Measurements from ENCODE around the gene COX7B. TPM values are rescaled to one million over a fixed set of nuclear protein-coding genes. Genes with fewer than 3 reads are reported as not detected.
"Not testable (repeated sequence)": the region's sequence is repeated elsewhere in the genome, so short reads cannot be mapped to it uniquely, and the experiment has no call there.

The COX7B gene
- total RNA-seq, 4 donors from 2014 or later = 215 to 403 (median 330) TPM

DNA sequence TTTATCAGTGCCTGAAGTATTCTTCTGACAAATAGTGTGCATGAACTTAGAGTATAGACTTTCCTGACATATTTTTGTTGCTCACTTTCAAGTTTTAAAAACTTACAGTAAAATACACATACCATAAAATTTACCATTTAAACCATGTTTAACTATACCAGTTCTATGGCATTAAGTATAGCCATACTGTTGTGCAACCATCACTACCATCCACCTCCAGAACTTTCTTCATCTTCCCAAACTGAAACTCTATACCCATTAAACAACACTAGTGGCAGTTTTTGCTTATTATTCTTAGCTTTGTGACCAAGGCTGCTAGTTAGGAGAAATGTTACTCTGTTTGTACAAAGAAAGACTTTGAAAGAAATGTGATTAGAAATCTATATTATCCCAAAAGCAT, 37.0 kb downstream of the COX7B start:
- H3K36me3 ChIP-seq = no peaks in the 10 kb centered on the region
- H3K4me1 ChIP-seq = peaks cover 4% of the 10 kb centered on the region
- no peak overlapping the region for H3K4me3 ChIP-seq
- no peaks in the 10 kb centered on the region for H3K27me3 ChIP-seq
- no peak for TF ChIP-seq EP300 (IDR thresholded peaks at IDR 0.05)
- H3K9me3 ChIP-seq = no peaks in the 10 kb centered on the region
- no peak for DNase-seq (ENCODE audit: low spot score in 2 of 2)
- H3K27ac ChIP-seq = no peak overlapping the region

DNA sequence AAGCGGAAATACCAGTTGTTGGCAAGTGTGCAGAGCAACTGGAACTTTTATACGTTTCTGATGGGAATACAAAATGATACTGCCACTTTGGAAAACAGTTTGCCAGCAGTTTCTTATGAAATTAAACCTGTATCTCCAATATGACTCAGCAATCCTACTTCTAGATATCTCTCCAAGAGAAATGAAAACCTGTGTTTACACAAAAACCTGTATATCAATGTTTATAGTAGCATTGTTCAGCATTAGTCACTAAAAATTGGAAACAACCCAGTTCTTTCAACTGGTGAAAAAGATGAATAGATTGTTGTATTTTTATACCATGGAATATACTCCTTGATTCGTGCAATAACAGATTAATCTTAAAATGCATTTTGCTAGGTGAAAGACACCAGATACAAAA, 38.0 kb downstream of the COX7B start:
- no peak for DNase-seq (ENCODE audit: low spot score in 2 of 2)
- Histone ChIP-seq H3K9me3 (no peaks in the 10 kb centered on the region), H3K27me3 (no peaks in the 10 kb centered on the region), H3K36me3 (no peaks in the 10 kb centered on the region), H3K27ac (no peak overlapping the region), H3K4me3 (no peak overlapping the region), H3K4me1 (peaks cover 4% of the 10 kb centered on the region)
- TF ChIP-seq EP300 (IDR thresholded peaks at IDR 0.05) (no peak), POLR2A (IDR thresholded peaks at IDR 0.05) (no peak), POLR2AphosphoS5 (IDR thresholded peaks at IDR 0.05) (no peak)
- TF ChIP-seq, protein P1, sequence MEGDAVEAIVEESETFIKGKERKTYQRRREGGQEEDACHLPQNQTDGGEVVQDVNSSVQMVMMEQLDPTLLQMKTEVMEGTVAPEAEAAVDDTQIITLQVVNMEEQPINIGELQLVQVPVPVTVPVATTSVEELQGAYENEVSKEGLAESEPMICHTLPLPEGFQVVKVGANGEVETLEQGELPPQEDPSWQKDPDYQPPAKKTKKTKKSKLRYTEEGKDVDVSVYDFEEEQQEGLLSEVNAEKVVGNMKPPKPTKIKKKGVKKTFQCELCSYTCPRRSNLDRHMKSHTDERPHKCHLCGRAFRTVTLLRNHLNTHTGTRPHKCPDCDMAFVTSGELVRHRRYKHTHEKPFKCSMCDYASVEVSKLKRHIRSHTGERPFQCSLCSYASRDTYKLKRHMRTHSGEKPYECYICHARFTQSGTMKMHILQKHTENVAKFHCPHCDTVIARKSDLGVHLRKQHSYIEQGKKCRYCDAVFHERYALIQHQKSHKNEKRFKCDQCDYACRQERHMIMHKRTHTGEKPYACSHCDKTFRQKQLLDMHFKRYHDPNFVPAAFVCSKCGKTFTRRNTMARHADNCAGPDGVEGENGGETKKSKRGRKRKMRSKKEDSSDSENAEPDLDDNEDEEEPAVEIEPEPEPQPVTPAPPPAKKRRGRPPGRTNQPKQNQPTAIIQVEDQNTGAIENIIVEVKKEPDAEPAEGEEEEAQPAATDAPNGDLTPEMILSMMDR (IDR thresholded peaks at IDR 0.05) = no peak
- 34% methylated on average over 3 of the region's 3 CpGs for WGBS

DNA sequence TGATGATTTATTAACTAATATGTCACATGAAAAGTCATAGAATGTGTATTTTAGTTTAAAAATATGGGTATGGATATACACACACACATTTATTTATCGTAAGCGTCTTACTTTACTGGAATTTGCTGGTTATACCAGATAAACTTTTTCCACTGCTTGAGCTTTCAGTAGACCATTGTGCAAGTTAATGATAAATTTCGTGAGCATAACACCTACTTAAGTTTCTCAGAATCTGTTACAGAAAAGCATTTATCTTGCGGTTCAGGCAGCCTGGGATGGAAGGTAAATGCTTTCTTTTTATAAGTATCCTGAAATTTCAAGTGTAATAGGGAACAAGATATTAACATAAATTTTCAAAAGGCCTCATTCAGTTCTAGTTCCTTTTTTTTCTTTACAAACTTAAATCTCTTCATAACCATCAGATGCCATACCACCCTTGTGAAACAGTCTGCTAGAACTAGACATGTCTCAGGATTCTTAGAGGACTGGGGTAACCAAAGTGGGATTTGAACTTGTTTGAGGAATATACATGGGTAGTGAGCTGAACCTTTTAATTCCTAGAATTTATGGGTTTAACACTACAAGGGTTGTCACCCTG, 38.9 kb downstream of the COX7B start:
- no peak for DNase-seq (ENCODE audit: low spot score in 2 of 2)
- Histone ChIP-seq H3K27me3 (no peaks in the 10 kb centered on the region), H3K4me3 (no peak overlapping the region), H3K9me3 (no peaks in the 10 kb centered on the region), H3K36me3 (no peaks in the 10 kb centered on the region), H3K4me1 (peaks cover 4% of the 10 kb centered on the region), H3K27ac (no peak overlapping the region)
- TF ChIP-seq EP300 (IDR thresholded peaks at IDR 0.05) (no peak), POLR2AphosphoS5 (IDR thresholded peaks at IDR 0.05) (no peak), POLR2A (IDR thresholded peaks at IDR 0.05) (no peak)
- TF ChIP-seq, protein P1 (IDR thresholded peaks at IDR 0.05) = no peak
- WGBS = 84% methylated on average over 4 of the region's 4 CpGs

DNA sequence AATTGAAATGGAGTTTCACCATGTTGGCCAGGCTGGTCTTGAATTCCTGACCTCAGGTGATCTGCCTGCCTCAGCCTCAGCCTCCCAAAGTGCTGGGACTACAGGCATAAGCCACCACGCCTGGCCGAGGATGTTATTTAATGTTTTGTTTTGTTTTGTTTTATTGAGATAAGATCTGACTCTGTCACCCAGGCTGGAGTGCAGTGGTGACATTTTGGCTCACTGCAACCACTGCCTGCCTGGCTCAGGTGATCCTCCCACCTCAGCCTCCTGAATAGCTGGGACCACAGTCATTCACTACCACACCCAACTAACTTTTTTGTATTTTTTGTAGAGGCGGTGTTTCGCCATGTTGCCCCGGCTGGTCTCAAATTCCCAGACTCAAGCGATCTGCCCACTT, 45.8 kb downstream of the COX7B start:
- H3K4me3 ChIP-seq, H3K27ac ChIP-seq: not testable (repeated sequence)
- 94% methylated on average over 6 of the region's 6 CpGs for whole genome bisulfite sequencing

DNA sequence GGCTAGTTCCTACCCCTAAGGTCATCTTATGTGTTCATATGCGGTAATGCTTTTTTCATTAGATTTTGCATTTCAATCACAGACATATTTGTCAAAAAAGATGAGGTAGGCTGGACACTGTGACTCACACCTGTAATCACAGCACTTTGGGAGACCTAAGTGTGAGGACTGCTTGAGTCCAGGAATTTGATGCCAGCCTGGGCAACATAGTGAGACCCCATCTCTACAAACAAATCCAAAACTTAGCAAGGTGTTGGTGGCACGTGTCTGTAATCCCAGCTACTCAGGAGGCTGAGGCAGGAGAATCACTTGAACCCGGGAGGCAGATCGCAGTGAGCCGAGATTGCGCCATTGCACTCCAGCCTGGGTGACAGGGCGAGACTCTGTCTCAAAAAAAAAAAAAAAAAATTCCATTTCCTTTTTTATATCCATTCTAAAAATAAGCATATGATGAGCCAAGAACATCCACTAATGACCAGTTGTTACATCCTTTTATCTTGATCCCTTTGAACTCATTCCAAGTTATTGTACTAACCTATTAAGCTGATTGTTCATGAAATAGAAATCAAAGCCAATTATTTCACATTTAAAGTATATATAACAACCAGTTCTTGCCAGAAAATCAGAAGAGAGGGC, 46.8 kb downstream of the COX7B start:
- no peaks in the 10 kb centered on the region for H3K27me3 ChIP-seq
- WGBS = 89% methylated on average over 7 of the region's 7 CpGs
- TF ChIP-seq POLR2AphosphoS5 (IDR thresholded peaks at IDR 0.05) (no peak), POLR2A (IDR thresholded peaks at IDR 0.05) (no peak), EP300 (IDR thresholded peaks at IDR 0.05) (no peak)
- TF ChIP-seq, protein P1 (IDR thresholded peaks at IDR 0.05) = no peak

More for the DNA sequence above, 45.8 kb downstream of the COX7B start:
- H3K4me1 ChIP-seq; H3K27me3 ChIP-seq; H3K36me3 ChIP-seq; DNase-seq (ENCODE audit: low spot score in 2 of 2); H3K9me3 ChIP-seq: not testable (repeated sequence)

DNA sequence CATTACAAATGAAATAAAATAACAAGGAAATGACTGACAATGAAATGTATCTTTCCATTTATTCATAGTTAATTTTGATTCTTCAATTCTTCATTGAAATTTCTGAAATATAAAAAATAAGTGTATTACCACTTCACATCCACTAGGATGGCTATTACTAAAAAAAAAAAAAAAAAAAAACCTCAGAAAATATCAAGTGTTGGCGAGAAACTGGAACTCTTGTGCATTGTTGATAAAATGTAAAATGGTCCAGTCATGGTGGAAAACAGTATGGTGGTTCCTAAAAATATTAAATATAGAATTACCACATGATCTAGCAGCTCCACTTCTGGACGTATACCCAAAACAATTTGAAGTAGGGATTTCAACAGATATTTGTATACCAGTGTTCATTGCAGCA, 47.3 kb downstream of the COX7B start:
- H3K9me3 ChIP-seq = no peaks in the 10 kb centered on the region
- H3K4me3 ChIP-seq = no peak overlapping the region
- DNase-seq (ENCODE audit: low spot score in 2 of 2) = no peak
- H3K4me1 ChIP-seq = no peaks in the 10 kb centered on the region
- H3K36me3 ChIP-seq = no peaks in the 10 kb centered on the region
- TF ChIP-seq POLR2AphosphoS5 (IDR thresholded peaks at IDR 0.05) (no peak), POLR2A (IDR thresholded peaks at IDR 0.05) (no peak), EP300 (IDR thresholded peaks at IDR 0.05) (no peak)
- TF ChIP-seq, protein P1 (IDR thresholded peaks at IDR 0.05) = no peak
- 86% methylated on average over 2 of the region's 2 CpGs for WGBS
- no peaks in the 10 kb centered on the region for H3K27me3 ChIP-seq
- no peak overlapping the region for H3K27ac ChIP-seq

More for the DNA sequence above, 46.8 kb downstream of the COX7B start:
- Histone ChIP-seq H3K9me3 (no peaks in the 10 kb centered on the region), H3K36me3 (no peaks in the 10 kb centered on the region), H3K4me3 (no peak overlapping the region), H3K27ac (no peak overlapping the region), H3K4me1 (no peaks in the 10 kb centered on the region)
- DNase-seq (ENCODE audit: low spot score in 2 of 2) = no peak
